Liver (tissue), 9 donors: ENCODE data around the gene SFT2D1. TPM values are rescaled to one million over a fixed set of nuclear protein-coding genes. Genes with fewer than 3 reads are reported as not detected.

Experiments used
- DNase-seq: peaks from one replicate; pipeline ENCODE4 v3.0.0-alpha.2; 2017; ENCODE audit warnings: low spot score
- H3K27ac ChIP-seq, 2 donors: one replicate each; pipeline ENCODE4 v1.7.0; 2013; ENCODE audit warnings: inconsistent platforms in 2 of 2, low read length in 2 of 2, control low read depth in 1 of 2, low read depth in 1 of 2, mild to moderate bottlenecking in 1 of 2
- H3K27me3 ChIP-seq, 4 donors: one replicate each; pipeline versions ENCODE4 v1.6.1 to v1.7.0; 2013; ENCODE audit warnings: low read length in 3 of 4, inconsistent platforms in 1 of 4, mild to moderate bottlenecking in 1 of 4, moderate library complexity in 1 of 4; ENCODE audit not compliant: control insufficient read depth in 4 of 4, insufficient read depth in 4 of 4
- H3K36me3 ChIP-seq, 4 donors: one replicate each; pipeline versions ENCODE4 v1.6.1 to v1.7.0; 2013; ENCODE audit warnings: low read length in 3 of 4, mild to moderate bottlenecking in 3 of 4, low read depth in 1 of 4, moderate library complexity in 1 of 4; ENCODE audit not compliant: control insufficient read depth in 4 of 4, insufficient read depth in 3 of 4
- H3K4me1 ChIP-seq, 4 donors: one replicate each; pipeline versions ENCODE4 v1.6.1 to v1.7.0; 2013; ENCODE audit warnings: low read length in 3 of 4, mild to moderate bottlenecking in 3 of 4, moderate library complexity in 1 of 4; ENCODE audit not compliant: control insufficient read depth in 4 of 4, insufficient read depth in 4 of 4
- H3K4me3 ChIP-seq, 3 donors: one replicate each; pipeline versions ENCODE4 v1.6.1 to v1.7.0; 2013; ENCODE audit warnings: low read length in 3 of 3, control low read depth in 1 of 3, low read depth in 1 of 3, mild to moderate bottlenecking in 1 of 3
- H3K9ac ChIP-seq, 2 donors: one replicate each; pipeline ENCODE4 v1.7.0; 2013; ENCODE audit warnings: low read length in 2 of 2, mild to moderate bottlenecking in 2 of 2, moderate library complexity in 2 of 2, control low read depth in 1 of 2, low read depth in 1 of 2
- H3K9me3 ChIP-seq, 4 donors: one replicate each; pipeline versions ENCODE4 v1.6.1 to v1.7.0; 2013; ENCODE audit warnings: low read length in 3 of 4; ENCODE audit not compliant: control insufficient read depth in 4 of 4
- EGR1 ChIP-seq, 2 donors: IDR thresholded peaks; 2 replicates each; pipeline ENCODE4 v1.6.1; 2016 to 2018; ENCODE audit warnings: antibody characterized with exemption in 2 of 2, low read depth in 2 of 2
- FOXA1 ChIP-seq: IDR thresholded peaks from 2 replicates; pipeline ENCODE4 v1.6.1; 2016; ENCODE audit warnings: antibody characterized with exemption
- FOXA2 ChIP-seq: IDR thresholded peaks from 2 replicates; pipeline ENCODE4 v1.6.1; 2016; ENCODE audit warnings: antibody characterized with exemption
- GABPA ChIP-seq, 2 donors: IDR thresholded peaks in 1 of 2; conservative IDR thresholded peaks in 1 of 2; 2 replicates each; pipeline ENCODE4 v1.6.1; 2016; ENCODE audit warnings: antibody characterized with exemption in 2 of 2, mild to moderate bottlenecking in 1 of 2, moderate library complexity in 1 of 2
- HNF4A ChIP-seq, 2 donors: conservative IDR thresholded peaks; 2 replicates each; pipeline ENCODE4 v1.6.1; 2016; ENCODE audit warnings: antibody characterized with exemption in 2 of 2, mild to moderate bottlenecking in 2 of 2
- HNF4G ChIP-seq: IDR thresholded peaks from 2 replicates; pipeline ENCODE4 v1.6.1; 2016; ENCODE audit warnings: antibody characterized with exemption
- JUND ChIP-seq, 2 donors: IDR thresholded peaks; 2 replicates each; pipeline ENCODE4 v1.6.1; 2016; ENCODE audit warnings: antibody characterized with exemption in 2 of 2
- NR2F2 ChIP-seq: IDR thresholded peaks from 2 replicates; pipeline ENCODE4 v1.6.1; 2016; ENCODE audit warnings: antibody characterized with exemption
- RAD21 ChIP-seq, 2 donors: IDR thresholded peaks; 2 replicates each; pipeline ENCODE4 v1.6.1; 2016; ENCODE audit warnings: antibody characterized with exemption in 2 of 2, mild to moderate bottlenecking in 2 of 2
- REST ChIP-seq: IDR thresholded peaks from 2 replicates; pipeline ENCODE4 v1.6.1; 2016; ENCODE audit warnings: antibody characterized with exemption, mild to moderate bottlenecking
- RXRA ChIP-seq, 2 donors: IDR thresholded peaks; 2 replicates each; pipeline ENCODE4 v1.6.1; 2017 to 2018; ENCODE audit warnings: antibody characterized with exemption in 2 of 2, mild to moderate bottlenecking in 1 of 2
- SP1 ChIP-seq: IDR thresholded peaks from 2 replicates; pipeline ENCODE4 v1.6.1; 2018; ENCODE audit warnings: antibody characterized with exemption, mild to moderate bottlenecking
- TAF1 ChIP-seq: conservative IDR thresholded peaks from 2 replicates; pipeline ENCODE4 v1.6.1; 2016; ENCODE audit warnings: antibody characterized with exemption, mild to moderate bottlenecking
- YY1 ChIP-seq: IDR thresholded peaks from 2 replicates; pipeline ENCODE4 v1.6.1; 2016; ENCODE audit warnings: antibody characterized with exemption, mild to moderate bottlenecking
- WGBS: extraction: QIAGEN DNeasy Blood & Tissue Kit; methylation state at CpG from one replicate; pipeline ENCODE4 v1.1.7; 2013; 5-methylcytosine and 5-hydroxymethylcytosine counted together
- polyA plus RNA-seq, 2 donors: library from polyadenylated mRNA; stranded (reverse) in 1 of 2; unstranded in 1 of 2; fragments of 200-250 nt in 1 of 2; fragments of >200 nt in 1 of 2; fragmentation: Nextera tagmentation in 1 of 2; extraction: Ambion mirVana in 1 of 2; gene quantifications; one replicate each; pipeline versions ENCODE4 v1.2.1 to v1.2.3, GENCODE V29; 2013 to 2015
- total RNA-seq, 2 donors: library from RNA; depleted of rRNA; stranded (reverse); fragments of >200 nt; gene quantifications; one replicate each; pipeline ENCODE4 v1.2.3, GENCODE V29; 2014
- TF ChIP-seq, protein P1 (sequence below): IDR thresholded peaks from 2 replicates; pipeline ENCODE4 v1.6.1; 2016; ENCODE audit warnings: antibody characterized with exemption
- TF ChIP-seq, protein P2 (sequence below): IDR thresholded peaks from 2 replicates; pipeline ENCODE4 v1.6.1; 2016; ENCODE audit warnings: antibody characterized with exemption
- TF ChIP-seq, protein P3 (sequence below): IDR thresholded peaks from 2 replicates; pipeline ENCODE4 v1.6.1; 2016; ENCODE audit warnings: antibody characterized with exemption
- TF ChIP-seq, protein P4 (sequence below): fragments of 150-350 bp; IDR thresholded peaks from 2 replicates; pipeline ENCODE4 v1.5.1; 2017; ENCODE audit warnings: improper control_type of control experiment, low read depth, low read length; ENCODE audit not compliant: missing input control
- donor health status: healthy.
- donor health status: healthy.
- donor health status: healthy.
- donor health status: healthy.
- donor health status: healthy.

Gene SFT2D1
- total and polyA plus RNA-seq, 4 donors, result 9.5 to 16.6 (median 15.2) TPM

DNA sequence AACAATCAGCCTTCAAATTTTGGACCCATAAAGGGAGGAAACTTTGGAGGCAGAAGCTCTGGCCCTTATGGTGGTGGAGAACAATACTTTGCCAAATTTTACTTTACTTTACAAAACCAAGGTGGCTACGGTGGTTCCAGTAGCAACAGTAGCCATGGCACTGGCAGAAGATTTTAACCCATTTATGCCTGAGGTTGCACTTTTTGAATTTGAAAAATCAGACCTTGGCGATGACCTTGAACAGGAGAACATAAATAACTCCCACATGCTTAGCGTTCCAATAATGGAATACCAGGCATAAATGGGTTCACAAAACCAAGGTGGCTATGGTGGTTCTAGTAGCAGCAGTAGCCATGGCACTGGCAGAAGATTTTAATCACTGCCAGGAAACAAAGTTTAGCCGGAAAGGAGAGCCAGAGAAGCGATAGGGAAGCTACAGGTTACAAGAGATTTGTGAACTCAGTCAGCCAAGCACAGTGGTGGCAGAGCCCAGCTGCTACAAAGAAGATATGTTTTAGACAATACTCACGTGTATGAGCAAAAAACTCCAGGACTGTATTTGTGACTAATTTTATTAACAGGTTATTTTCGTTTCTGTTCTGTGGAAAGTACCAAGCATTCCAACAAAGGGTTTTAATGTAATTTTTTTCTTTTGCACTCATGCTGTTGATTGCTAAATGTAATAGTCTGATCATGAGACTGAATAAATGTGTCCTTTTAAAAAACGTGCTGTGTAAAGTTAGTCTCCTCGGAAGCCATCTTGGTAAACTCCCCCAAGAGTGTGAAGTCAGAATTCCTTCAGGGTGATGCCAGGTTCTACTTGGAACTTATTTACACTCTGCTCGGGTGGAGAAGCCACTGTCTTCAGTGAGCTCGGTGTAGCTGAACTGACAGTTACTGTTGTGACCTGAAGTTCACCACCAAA, 6.7 kb downstream of the SFT2D1 start:
- H3K4me1 ChIP-seq, result peaks cover 4 to 14% (median 11%) of the 10 kb centered on the region in 4 donors
- peaks cover 0 to 15% (median 10%) of the 10 kb centered on the region in 4 donors for H3K36me3 ChIP-seq
- 90% methylated on average over 11 of the region's 11 CpGs for WGBS
- H3K27ac ChIP-seq, result no peak overlapping the region
- no peaks in the 10 kb centered on the region for H3K27me3 ChIP-seq
- no peak overlapping the region for H3K4me3 ChIP-seq
- DNase-seq, result no peak
- TF ChIP-seq FOXA2 (no peak), SP1 (no peak), YY1 (no peak), TAF1 (no peak), EGR1 (IDR thresholded peaks at IDR 0.05; ENCODE audit: low read depth in 2 of 2) (no peak), NR2F2 (no peak), RXRA (IDR thresholded peaks at IDR 0.05) (no peak), GABPA (IDR thresholded peaks at IDR 0.05 in 1 of 2, conservative IDR thresholded peaks at IDR 0.05 in 1 of 2) (no peak), HNF4G (no peak), REST (no peak), JUND (IDR thresholded peaks at IDR 0.05) (no peak), HNF4A (conservative IDR thresholded peaks at IDR 0.05) (no peak), FOXA1 (no peak), RAD21 (IDR thresholded peaks at IDR 0.05) (no peak)
- TF ChIP-seq, protein P1, sequence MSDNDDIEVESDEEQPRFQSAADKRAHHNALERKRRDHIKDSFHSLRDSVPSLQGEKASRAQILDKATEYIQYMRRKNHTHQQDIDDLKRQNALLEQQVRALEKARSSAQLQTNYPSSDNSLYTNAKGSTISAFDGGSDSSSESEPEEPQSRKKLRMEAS, result no peak
- TF ChIP-seq, protein P2, sequence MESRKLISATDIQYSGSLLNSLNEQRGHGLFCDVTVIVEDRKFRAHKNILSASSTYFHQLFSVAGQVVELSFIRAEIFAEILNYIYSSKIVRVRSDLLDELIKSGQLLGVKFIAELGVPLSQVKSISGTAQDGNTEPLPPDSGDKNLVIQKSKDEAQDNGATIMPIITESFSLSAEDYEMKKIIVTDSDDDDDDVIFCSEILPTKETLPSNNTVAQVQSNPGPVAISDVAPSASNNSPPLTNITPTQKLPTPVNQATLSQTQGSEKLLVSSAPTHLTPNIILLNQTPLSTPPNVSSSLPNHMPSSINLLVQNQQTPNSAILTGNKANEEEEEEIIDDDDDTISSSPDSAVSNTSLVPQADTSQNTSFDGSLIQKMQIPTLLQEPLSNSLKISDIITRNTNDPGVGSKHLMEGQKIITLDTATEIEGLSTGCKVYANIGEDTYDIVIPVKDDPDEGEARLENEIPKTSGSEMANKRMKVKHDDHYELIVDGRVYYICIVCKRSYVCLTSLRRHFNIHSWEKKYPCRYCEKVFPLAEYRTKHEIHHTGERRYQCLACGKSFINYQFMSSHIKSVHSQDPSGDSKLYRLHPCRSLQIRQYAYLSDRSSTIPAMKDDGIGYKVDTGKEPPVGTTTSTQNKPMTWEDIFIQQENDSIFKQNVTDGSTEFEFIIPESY, result no peak
- TF ChIP-seq, protein P3, sequence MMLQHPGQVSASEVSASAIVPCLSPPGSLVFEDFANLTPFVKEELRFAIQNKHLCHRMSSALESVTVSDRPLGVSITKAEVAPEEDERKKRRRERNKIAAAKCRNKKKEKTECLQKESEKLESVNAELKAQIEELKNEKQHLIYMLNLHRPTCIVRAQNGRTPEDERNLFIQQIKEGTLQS, result no peak
- TF ChIP-seq, protein P4, sequence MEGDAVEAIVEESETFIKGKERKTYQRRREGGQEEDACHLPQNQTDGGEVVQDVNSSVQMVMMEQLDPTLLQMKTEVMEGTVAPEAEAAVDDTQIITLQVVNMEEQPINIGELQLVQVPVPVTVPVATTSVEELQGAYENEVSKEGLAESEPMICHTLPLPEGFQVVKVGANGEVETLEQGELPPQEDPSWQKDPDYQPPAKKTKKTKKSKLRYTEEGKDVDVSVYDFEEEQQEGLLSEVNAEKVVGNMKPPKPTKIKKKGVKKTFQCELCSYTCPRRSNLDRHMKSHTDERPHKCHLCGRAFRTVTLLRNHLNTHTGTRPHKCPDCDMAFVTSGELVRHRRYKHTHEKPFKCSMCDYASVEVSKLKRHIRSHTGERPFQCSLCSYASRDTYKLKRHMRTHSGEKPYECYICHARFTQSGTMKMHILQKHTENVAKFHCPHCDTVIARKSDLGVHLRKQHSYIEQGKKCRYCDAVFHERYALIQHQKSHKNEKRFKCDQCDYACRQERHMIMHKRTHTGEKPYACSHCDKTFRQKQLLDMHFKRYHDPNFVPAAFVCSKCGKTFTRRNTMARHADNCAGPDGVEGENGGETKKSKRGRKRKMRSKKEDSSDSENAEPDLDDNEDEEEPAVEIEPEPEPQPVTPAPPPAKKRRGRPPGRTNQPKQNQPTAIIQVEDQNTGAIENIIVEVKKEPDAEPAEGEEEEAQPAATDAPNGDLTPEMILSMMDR, result no peak
- no peaks in the 10 kb centered on the region for H3K9me3 ChIP-seq
- H3K9ac ChIP-seq, result no peak overlapping the region
